CD4-positive, alpha-beta T cell (primary cell): ENCODE data around the gene C2orf15. TPM values are rescaled to one million over a fixed set of nuclear protein-coding genes. Genes with fewer than 3 reads are reported as not detected.
"Not testable (repeated sequence)": the region's sequence is repeated elsewhere in the genome, so short reads cannot be mapped to it uniquely, and the experiment has no call there.

Experiments used
- ATAC-seq: fragments of 200-7000 bp; cut with Tn5 transposase; one replicate; pipeline ENCODE4 v1.10.0; 2022; ENCODE audit warnings: mild to moderate bottlenecking; ENCODE audit not compliant: poor library complexity
- CTCF ChIA-PET: fragments of 350-600 bp; sonication (Branson Sonifier 250); formaldehyde crosslinking; loops from one replicate; lab custom pipeline; 2021; ENCODE audit warnings: antibody characterized with exemption, inconsistent platforms; lab: Charles Lee
- POLR2A ChIA-PET: fragments of 350-600 bp; sonication (Branson Sonifier 250); formaldehyde crosslinking; loops from one replicate; lab custom pipeline; 2021; ENCODE audit warnings: antibody characterized with exemption, inconsistent platforms; lab: Charles Lee
- DNase-seq, 14 experiments: peaks; one replicate each; pipeline ENCODE4 v3.0.0-alpha.2; 2013 to 2020; ENCODE audit warnings: mixed read lengths in 2 of 14
- H3K27ac ChIP-seq, 2 donors: one replicate each; pipeline versions ENCODE4 v1.5.1 to v1.7.0; 2013; ENCODE audit warnings: low read length in 2 of 2, low read depth in 1 of 2, mild to moderate bottlenecking in 1 of 2
- H3K27me3 ChIP-seq, 2 experiments: 1 replicate in 1 of 2; 2 replicates in 1 of 2; pipeline versions ENCODE4 v1.6.1 to v1.7.0; 2013; ENCODE audit warnings: low read length in 2 of 2, control low read depth in 1 of 2, mild to moderate bottlenecking in 1 of 2, moderate library complexity in 1 of 2; ENCODE audit not compliant: insufficient read depth in 2 of 2, control insufficient read depth in 1 of 2
- H3K36me3 ChIP-seq: one replicate; pipeline ENCODE4 v1.6.1; 2013; ENCODE audit warnings: low read length, control low read depth; ENCODE audit not compliant: insufficient read depth
- H3K4me1 ChIP-seq: one replicate; pipeline ENCODE4 v1.6.1; 2013; ENCODE audit warnings: low read length, control low read depth; ENCODE audit not compliant: insufficient read depth
- H3K4me3 ChIP-seq: one replicate; pipeline ENCODE4 v1.5.1; 2013; ENCODE audit warnings: mild to moderate bottlenecking, low read length, moderate library complexity
- H3K9me3 ChIP-seq, 2 experiments: 1 replicate in 1 of 2; 2 replicates in 1 of 2; pipeline versions ENCODE4 v1.6.1 to v1.7.0; 2013; ENCODE audit warnings: low read length in 2 of 2, mild to moderate bottlenecking in 2 of 2, control low read depth in 1 of 2, moderate library complexity in 1 of 2; ENCODE audit not compliant: control insufficient read depth in 1 of 2, insufficient read depth in 1 of 2
- H3K27ac Mint-ChIP-seq: one replicate; pipeline ENCODE4 v1.8.0; 2020; ENCODE audit warnings: mixed read lengths
- H3K27me3 Mint-ChIP-seq: one replicate; pipeline ENCODE4 v1.8.0; 2021; ENCODE audit warnings: mixed read lengths
- H3K36me3 Mint-ChIP-seq: one replicate; pipeline ENCODE4 v1.8.0; 2021; ENCODE audit warnings: low read depth, mixed read lengths
- H3K4me1 Mint-ChIP-seq: one replicate; pipeline ENCODE4 v1.8.0; 2021; ENCODE audit warnings: low read depth, mixed read lengths
- H3K4me3 Mint-ChIP-seq: one replicate; pipeline ENCODE4 v1.8.0; 2020; ENCODE audit warnings: mild to moderate bottlenecking, mixed read lengths
- H3K9me3 Mint-ChIP-seq: one replicate; pipeline ENCODE4 v1.8.0; 2020; ENCODE audit warnings: mixed read lengths
- intact Hi-C, 2 experiments: fragments of 100-400 bp; cut with DNase I in 1 of 2; cut with micrococcal nuclease in 1 of 2; formaldehyde crosslinking; loops; one replicate each; pipeline versions ENCODE4 v1.15.1 to v1.9.0; 2023 to 2025; cut with DNase I, micrococcal nuclease
- total RNA-seq, 174 experiments: library from RNA in 2 of 174; stranded (reverse) in 2 of 174; gene quantifications; one replicate each; pipeline ENCODE4 v1.2.3 and lab custom pipeline; 2021 to 2026
- TF ChIP-seq, protein P1 (sequence below): fragments of 200-600 bp; IDR thresholded peaks from one replicate; pipeline ENCODE4 v1.8.0; 2022; ENCODE audit warnings: antibody characterized with exemption, mild to moderate bottlenecking

The C2orf15 gene
- total RNA-seq, 2 experiments from 2014 or later, result 2.1 to 2.8 TPM

GRCh38 chr2:99187011-99187410 lies 45.5 kb downstream of the C2orf15 start:
- no peak overlapping the region for H3K27ac ChIP-seq
- TF ChIP-seq, protein P1, sequence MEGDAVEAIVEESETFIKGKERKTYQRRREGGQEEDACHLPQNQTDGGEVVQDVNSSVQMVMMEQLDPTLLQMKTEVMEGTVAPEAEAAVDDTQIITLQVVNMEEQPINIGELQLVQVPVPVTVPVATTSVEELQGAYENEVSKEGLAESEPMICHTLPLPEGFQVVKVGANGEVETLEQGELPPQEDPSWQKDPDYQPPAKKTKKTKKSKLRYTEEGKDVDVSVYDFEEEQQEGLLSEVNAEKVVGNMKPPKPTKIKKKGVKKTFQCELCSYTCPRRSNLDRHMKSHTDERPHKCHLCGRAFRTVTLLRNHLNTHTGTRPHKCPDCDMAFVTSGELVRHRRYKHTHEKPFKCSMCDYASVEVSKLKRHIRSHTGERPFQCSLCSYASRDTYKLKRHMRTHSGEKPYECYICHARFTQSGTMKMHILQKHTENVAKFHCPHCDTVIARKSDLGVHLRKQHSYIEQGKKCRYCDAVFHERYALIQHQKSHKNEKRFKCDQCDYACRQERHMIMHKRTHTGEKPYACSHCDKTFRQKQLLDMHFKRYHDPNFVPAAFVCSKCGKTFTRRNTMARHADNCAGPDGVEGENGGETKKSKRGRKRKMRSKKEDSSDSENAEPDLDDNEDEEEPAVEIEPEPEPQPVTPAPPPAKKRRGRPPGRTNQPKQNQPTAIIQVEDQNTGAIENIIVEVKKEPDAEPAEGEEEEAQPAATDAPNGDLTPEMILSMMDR, result no peak
- no peak for ATAC-seq
- DNase-seq, result no peak
- H3K36me3 ChIP-seq, result peaks cover 41% of the 10 kb centered on the region
- no peaks in the 10 kb centered on the region for H3K9me3 Mint-ChIP-seq
- no peaks in the 10 kb centered on the region for H3K27me3 Mint-ChIP-seq
- no peaks in the 10 kb centered on the region for H3K9me3 ChIP-seq
- H3K4me1 Mint-ChIP-seq, result peaks cover 36% of the 10 kb centered on the region
- H3K27me3 ChIP-seq, result no peaks in the 10 kb centered on the region
- peak overlapping the region; percentile 47 for H3K27ac Mint-ChIP-seq
- H3K4me3 Mint-ChIP-seq, result no peak overlapping the region
- H3K36me3 Mint-ChIP-seq, result peaks cover 47% of the 10 kb centered on the region
- no peak overlapping the region for H3K4me3 ChIP-seq
- ChIA-PET POLR2A (no interaction called here), CTCF (no interaction called here)
- intact Hi-C loops, result loop anchor here in 1 of 2 experiments (10.0 kb wide), 1 partner anchor 1192 kb away; the partner anchor contains the start of gene TMEM131
- peaks cover 9% of the 10 kb centered on the region for H3K4me1 ChIP-seq

DNA sequence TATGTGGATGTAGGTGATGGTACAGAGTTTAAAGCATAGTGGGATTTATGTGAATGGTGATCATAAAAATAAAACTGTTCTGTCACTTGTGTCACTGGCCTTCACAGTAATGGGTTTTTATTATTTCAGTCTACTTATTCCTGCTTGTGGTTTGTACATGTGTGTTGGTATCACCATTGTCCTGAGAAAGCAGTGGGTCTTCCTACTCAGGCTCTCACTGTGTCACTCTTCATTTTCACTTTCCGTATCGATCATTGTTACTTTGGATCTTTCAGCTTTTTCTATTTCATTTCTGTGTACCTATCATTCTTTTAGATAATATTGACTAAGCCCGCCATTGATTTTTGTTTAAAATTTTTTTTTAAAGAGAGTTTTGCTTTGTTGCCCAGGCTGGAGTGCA lies 46.9 kb downstream of the C2orf15 start:
- Mint-ChIP-seq H3K36me3 (peaks cover 60% of the 10 kb centered on the region), H3K27me3 (no peaks in the 10 kb centered on the region), H3K9me3 (no peaks in the 10 kb centered on the region), H3K4me3 (no peak overlapping the region), H3K27ac (peak overlapping the region; percentile 9), H3K4me1 (peaks cover 28% of the 10 kb centered on the region)
- Histone ChIP-seq H3K27ac (no peak overlapping the region), H3K27me3 (no peaks in the 10 kb centered on the region), H3K9me3 (no peaks in the 10 kb centered on the region), H3K36me3 (peaks cover 44% of the 10 kb centered on the region), H3K4me3 (no peak overlapping the region), H3K4me1 (no peaks in the 10 kb centered on the region)
- ATAC-seq, result no peak
- CTCF ChIA-PET, result interaction anchor here (0.7 kb wide), 1 partner anchor 9 kb away, joined by 3 read pairs; no protein-coding TSS in a partner anchor
- POLR2A ChIA-PET, result no interaction called here
- TF ChIP-seq, protein P1, result no peak
- no peak for DNase-seq
- intact Hi-C loops, result loop anchor here in 1 of 2 experiments (10.0 kb wide), 1 partner anchor 1194 kb away; the partner anchor contains the start of gene TMEM131

DNA sequence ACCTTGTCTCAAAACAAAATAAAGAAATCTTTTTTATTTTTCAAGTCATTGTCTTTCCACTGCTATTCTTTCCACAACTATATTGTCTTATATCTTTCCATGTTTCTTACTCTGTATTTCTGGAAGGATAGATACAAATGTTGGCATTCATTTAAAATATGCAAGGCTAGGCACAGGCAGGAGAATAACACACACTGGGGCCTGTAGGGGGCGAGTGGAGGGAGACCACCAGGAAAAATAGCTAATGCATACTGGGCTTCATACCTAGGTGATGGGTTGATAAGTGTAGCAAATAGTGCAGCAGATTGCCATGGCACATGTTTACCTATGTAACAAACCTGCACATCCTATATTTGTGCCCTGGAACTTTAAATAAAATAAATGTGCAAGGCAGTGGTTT lies 49.0 kb downstream of the C2orf15 start:
- peaks cover 8% of the 10 kb centered on the region for H3K4me1 Mint-ChIP-seq
- TF ChIP-seq, protein P1, result no peak
- intact Hi-C loops, result no loop called here
- peaks cover 73% of the 10 kb centered on the region for H3K36me3 Mint-ChIP-seq
- H3K4me1 ChIP-seq, result no peaks in the 10 kb centered on the region
- no peaks in the 10 kb centered on the region for H3K27me3 Mint-ChIP-seq
- H3K36me3 ChIP-seq, result peaks cover 48% of the 10 kb centered on the region
- H3K27ac ChIP-seq, result no peak overlapping the region
- no peaks in the 10 kb centered on the region for H3K9me3 ChIP-seq
- no peaks in the 10 kb centered on the region for H3K9me3 Mint-ChIP-seq
- H3K4me3 Mint-ChIP-seq, result no peak overlapping the region
- H3K27me3 ChIP-seq, result no peaks in the 10 kb centered on the region
- H3K27ac Mint-ChIP-seq, result no peak overlapping the region
- DNase-seq, result no peak
- ChIA-PET CTCF (no interaction called here), POLR2A (no interaction called here)
- no peak overlapping the region for H3K4me3 ChIP-seq
- ATAC-seq, result no peak

DNA sequence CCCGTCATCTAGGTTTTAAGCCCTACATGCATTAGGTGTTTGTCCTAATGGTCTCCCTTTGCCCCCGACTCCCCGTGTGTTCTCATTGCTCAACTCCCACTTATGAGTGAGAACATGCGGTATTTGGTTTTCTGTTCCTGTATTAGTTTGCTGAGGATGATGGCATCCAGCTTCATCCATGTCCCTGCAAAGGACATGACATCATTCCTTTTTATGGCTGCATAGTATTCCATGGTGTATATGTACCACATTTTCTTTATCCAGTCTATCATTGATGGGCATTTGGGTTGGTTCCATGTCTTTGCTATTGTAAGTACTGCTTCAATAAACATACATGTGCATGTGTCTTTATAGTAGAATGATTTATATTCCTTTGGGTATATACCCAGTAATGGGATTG lies 50.9 kb downstream of the C2orf15 start:
- peaks cover 83% of the 10 kb centered on the region for H3K36me3 Mint-ChIP-seq
- H3K27ac Mint-ChIP-seq, result not testable (repeated sequence)

More for the DNA sequence above, 50.9 kb downstream of the C2orf15 start:
- ATAC-seq, H3K27ac ChIP-seq, H3K4me3 Mint-ChIP-seq, DNase-seq, CTCF ChIA-PET, H3K9me3 Mint-ChIP-seq, H3K27me3 Mint-ChIP-seq, POLR2A ChIA-PET, intact Hi-C loops, H3K4me3 ChIP-seq, H3K4me1 ChIP-seq, H3K4me1 Mint-ChIP-seq, H3K27me3 ChIP-seq, H3K9me3 ChIP-seq: not testable (repeated sequence)
- H3K36me3 ChIP-seq, result peaks cover 53% of the 10 kb centered on the region
